GM12878 (cell line): ENCODE results near the gene FIBIN. TPM values are rescaled to one million over a fixed set of nuclear protein-coding genes. Genes with fewer than 3 reads are reported as not detected.
"Not testable (repeated sequence)": the region's sequence is repeated elsewhere in the genome, so short reads cannot be mapped to it uniquely, and the experiment has no call there.

Experiments
- ATAC-seq: fragments of 200-7000 bp; cut with Tn5 transposase; 3 replicates; pipeline ENCODE4 v1.9.1; 2020; ENCODE audit warnings: mild to moderate bottlenecking, moderate library complexity
- BruUV-seq: library from RNA; stranded (reverse); fragments of 400-500 nt; replicated peaks from 2 replicates; lab custom pipeline; 2021; lab: Mats Ljungman, UMichigan
- CTCF ChIA-PET: fragments of 300-600 bp; sonication (Branson Sonifier 250); formaldehyde crosslinking; extraction: SDS; loops from one replicate; lab custom pipeline; 2021; ENCODE audit warnings: inconsistent platforms; lab: Yijun Ruan, JAX
- POLR2A ChIA-PET: fragments of 350-600 bp; formaldehyde crosslinking; extraction: SDS; loops from one replicate; lab custom pipeline; 2021; ENCODE audit warnings: inconsistent platforms; lab: Charles Lee
- RAD21 ChIA-PET: fragments of 300-600 bp; sonication (Branson Sonifier 250); formaldehyde crosslinking; loops from one replicate; lab custom pipeline; 2023; ENCODE audit warnings: antibody characterized with exemption; ENCODE audit not compliant: unreplicated experiment; lab: Charles Lee
- SMC1A ChIA-PET: fragments of 300-600 bp; sonication (Branson Sonifier 250); formaldehyde crosslinking; loops from one replicate; lab custom pipeline; 2023; ENCODE audit not compliant: unreplicated experiment, uncharacterized antibody; lab: Charles Lee
- DNase-seq: peaks from one replicate; pipeline ENCODE4 v3.0.0-alpha.2; 2011; ENCODE audit warnings: low read depth, low spot score
- FAIRE-seq: peaks from 3 replicates; lab custom pipeline; 2011; peaks lifted over from hg19 to GRCh38; lab: Jason Lieb, UNC
- H2AFZ ChIP-seq: 2 replicates; pipeline ENCODE4 v1.6.0; 2011; ENCODE audit warnings: low read depth, low read length, control low read depth; ENCODE audit not compliant: control insufficient read depth
- H3K27ac ChIP-seq: 2 replicates; pipeline ENCODE4 v1.5.1; 2011; ENCODE audit warnings: control low read depth; ENCODE audit not compliant: control insufficient read depth, insufficient read depth
- H3K27me3 ChIP-seq, 2 experiments: replicated peaks in 1 of 2; 2 replicates each; pipeline versions ENCODE4 v1.6.0 to v1.6.1; 2011; ENCODE audit warnings: low read length in 1 of 2; ENCODE audit not compliant: control insufficient read depth in 2 of 2, insufficient read depth in 2 of 2
- H3K36me3 ChIP-seq, 2 experiments: 2 replicates each; pipeline ENCODE4 v1.5.1; 2011; ENCODE audit warnings: low read length in 1 of 2; ENCODE audit not compliant: control insufficient read depth in 2 of 2, insufficient read depth in 2 of 2
- H3K4me1 ChIP-seq: 2 replicates; pipeline ENCODE4 v1.6.1; 2011; ENCODE audit warnings: mild to moderate bottlenecking, low read length, moderate library complexity, mixed read lengths; ENCODE audit not compliant: control insufficient read depth, insufficient read depth
- H3K4me2 ChIP-seq: 2 replicates; pipeline ENCODE4 v1.6.0; 2011; ENCODE audit warnings: control low read depth; ENCODE audit not compliant: control insufficient read depth, insufficient read depth
- H3K4me3 ChIP-seq: fragments of 200-600 bp; sonication (generic); 2 replicates; pipeline ENCODE4 v1.5.1; 2016
- H3K79me2 ChIP-seq: 2 replicates; pipeline ENCODE4 v1.6.0; 2011; ENCODE audit warnings: low read length; ENCODE audit not compliant: control insufficient read depth, insufficient read depth
- H3K9ac ChIP-seq: 2 replicates; pipeline ENCODE4 v1.8.0; 2011; ENCODE audit warnings: low read length, control low read depth, mixed read lengths; ENCODE audit not compliant: control insufficient read depth, insufficient read depth
- H3K9me3 ChIP-seq: replicated peaks from 3 replicates; pipeline ENCODE4 v1.5.1; 2011; ENCODE audit warnings: mild to moderate bottlenecking, low read length; ENCODE audit not compliant: control insufficient read depth, insufficient read depth
- H4K20me1 ChIP-seq: 2 replicates; pipeline ENCODE4 v1.6.0; 2011; ENCODE audit not compliant: control insufficient read depth, insufficient read depth
- ATF3 ChIP-seq: IDR thresholded peaks from 2 replicates; pipeline ENCODE4 v1.6.1; 2011; ENCODE audit warnings: low read depth, mild to moderate bottlenecking, low read length, moderate library complexity, borderline replicate concordance; ENCODE audit errors: extremely low read depth
- ATF7 ChIP-seq: fragments of 450-650 bp; IDR thresholded peaks from 2 replicates; pipeline ENCODE4 v1.6.1; 2016; ENCODE audit warnings: low read depth, mild to moderate bottlenecking
- SUZ12 ChIP-seq: fragments of 200-600 bp; sonication (generic); IDR thresholded peaks from one replicate; pipeline ENCODE4 v1.6.1; 2018; ENCODE audit warnings: antibody characterized with exemption, mild to moderate bottlenecking; ENCODE audit not compliant: unreplicated experiment
- whole genome bisulfite sequencing: methylation state at CpG from one replicate; pipeline ENCODE4 v1.1.6; 2016; ENCODE audit warnings: low lambda C conversion rate; ENCODE audit not compliant: insufficient replicate concordance, insufficient coverage; ENCODE audit errors: missing lambda C conversion rate; 5-methylcytosine and 5-hydroxymethylcytosine counted together
- in situ Hi-C: fragments of 300-500 bp; cut with MboI; formaldehyde crosslinking; loops from 9 replicates; pipeline ENCODE4 v1.14.3; 2018; ENCODE audit warnings: mixed read lengths
- intact Hi-C: fragments of 100-400 bp; cut with micrococcal nuclease; formaldehyde crosslinking; loops from one replicate; pipeline ENCODE4 v1.14.2; 2022; ENCODE audit not compliant: unreplicated experiment
- polyA plus RNA-seq, 11 experiments: library from polyadenylated mRNA; depleted of rRNA in 4 of 11; unstranded in 6 of 11; stranded (reverse) in 5 of 11; fragments of >200 nt; fragmentation: Nextera tagmentation in 4 of 11; fragmentation: Illumina TruSeq in 1 of 11; extraction: Ambion mirVana in 4 of 11; extraction: Trizol in 1 of 11; gene quantifications; 1 replicate in 1 of 11; 2 replicates in 10 of 11; pipeline versions ENCODE4 v1.2.1 to v1.2.3, GENCODE V29; 2011 to 2016; ENCODE audit warnings: inconsistent platforms in 2 of 11, missing spikeins in 2 of 11, low read depth in 1 of 11
- total RNA-seq, 4 experiments: library from RNA; depleted of rRNA in 3 of 4; stranded (reverse); fragments of >200 nt in 3 of 4; fragmentation: Illumina TruSeq in 1 of 4; extraction: Trizol in 1 of 4; gene quantifications; 2 replicates each; pipeline versions ENCODE4 v1.2.1 to v1.2.3, GENCODE V29; 2013 to 2021

FIBIN gene
- total and polyA plus RNA-seq, 10 of the 15 experiments (the other 5 are each of a cell fraction or from before 2014, with no cell fraction given), result not detected

GRCh38 chr11:26997378-26997777, 3.5 kb downstream of the FIBIN start:
- WGBS, result 0% methylated on average over 2 of the region's 2 CpGs
- ATAC-seq (no peak), DNase-seq (no peak), FAIRE-seq (no peak)
- ChIA-PET SMC1A (no interaction called here), RAD21 (no interaction called here), CTCF (no interaction called here)
- intact Hi-C loops, result no loop called here
- no peak overlapping the region for H2AFZ ChIP-seq
- no peak overlapping the region for H3K9ac ChIP-seq
- H3K4me3 ChIP-seq, result no peak overlapping the region
- no peak overlapping the region for H3K4me2 ChIP-seq
- H3K9me3 ChIP-seq, result no peaks in the 10 kb centered on the region
- H3K79me2 ChIP-seq, result no peaks in the 10 kb centered on the region
- in situ Hi-C loops, result no loop called here
- H3K36me3 ChIP-seq, result no peaks in the 10 kb centered on the region
- no peak overlapping the region for H3K27ac ChIP-seq
- TF ChIP-seq ATF3 (no peak), SUZ12 (no peak), ATF7 (no peak)
- TF ChIP-seq, all 136 proteins: peak for 0
- Histone ChIP-seq H4K20me1 (no peaks in the 10 kb centered on the region), H3K4me1 (no peaks in the 10 kb centered on the region), H3K27me3 (no peaks in the 10 kb centered on the region)
- POLR2A ChIA-PET, result no interaction called here
- no TSS peak for BruUV-seq

GRCh38 chr11:27001136-27001730, 7.3 kb downstream of the FIBIN start:
- CTCF ChIA-PET, H2AFZ ChIP-seq: not testable (repeated sequence)
- 12% methylated on average over 4 of the region's 4 CpGs for WGBS

More at GRCh38 chr11:27001136-27001730, 7.3 kb downstream of the FIBIN start:
- H3K9me3 ChIP-seq, H3K79me2 ChIP-seq, RAD21 ChIA-PET, BruUV-seq, SMC1A ChIA-PET, H4K20me1 ChIP-seq, intact Hi-C loops, DNase-seq, H3K9ac ChIP-seq, H3K27me3 ChIP-seq, ATAC-seq, H3K36me3 ChIP-seq, POLR2A ChIA-PET, H3K4me3 ChIP-seq, H3K4me1 ChIP-seq, FAIRE-seq, H3K4me2 ChIP-seq, in situ Hi-C loops, H3K27ac ChIP-seq: not testable (repeated sequence)
